ENCODE results near the gene NRXN3. TPM values are rescaled to one million over a fixed set of nuclear protein-coding genes. Genes with fewer than 3 reads are reported as not detected.

Gene NRXN3
- total and polyA plus RNA-seq, 4 donors = 0.07 to 1.2 (median 0.23) TPM

GRCh38 chr14:78721756-78722480, 551.7 kb downstream of the NRXN3 start:
- DNase-seq (ENCODE audit: low spot score) = no peak
- H3K4me3 ChIP-seq (ENCODE audit: low read depth in 1 of 3, low read length in 3 of 3) = no peak overlapping the region
- H3K27ac ChIP-seq (ENCODE audit: low read depth in 1 of 2, low read length in 2 of 2) = no peak overlapping the region
- H3K4me1 ChIP-seq (ENCODE audit: control insufficient read depth in 4 of 4, insufficient read depth in 4 of 4, low read length in 3 of 4) = no peaks in the 10 kb centered on the region
- H3K9me3 ChIP-seq (ENCODE audit: control insufficient read depth in 4 of 4, low read length in 3 of 4) = no peaks in the 10 kb centered on the region
- TF ChIP-seq HNF4G (IDR thresholded peaks at IDR 0.05) (no peak), YY1 (IDR thresholded peaks at IDR 0.05) (no peak), EGR1 (IDR thresholded peaks at IDR 0.05; ENCODE audit: low read depth in 2 of 2) (no peak), JUND (IDR thresholded peaks at IDR 0.05) (no peak), NR2F2 (IDR thresholded peaks at IDR 0.05) (no peak), SP1 (IDR thresholded peaks at IDR 0.05) (no peak), RAD21 (IDR thresholded peaks at IDR 0.05) (no peak), TAF1 (conservative IDR thresholded peaks at IDR 0.05) (no peak), FOXA1 (IDR thresholded peaks at IDR 0.05) (no peak), HNF4A (conservative IDR thresholded peaks at IDR 0.05) (no peak)
- TF ChIP-seq, protein P1, sequence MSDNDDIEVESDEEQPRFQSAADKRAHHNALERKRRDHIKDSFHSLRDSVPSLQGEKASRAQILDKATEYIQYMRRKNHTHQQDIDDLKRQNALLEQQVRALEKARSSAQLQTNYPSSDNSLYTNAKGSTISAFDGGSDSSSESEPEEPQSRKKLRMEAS (IDR thresholded peaks at IDR 0.05) = no peak
- TF ChIP-seq, protein P2, sequence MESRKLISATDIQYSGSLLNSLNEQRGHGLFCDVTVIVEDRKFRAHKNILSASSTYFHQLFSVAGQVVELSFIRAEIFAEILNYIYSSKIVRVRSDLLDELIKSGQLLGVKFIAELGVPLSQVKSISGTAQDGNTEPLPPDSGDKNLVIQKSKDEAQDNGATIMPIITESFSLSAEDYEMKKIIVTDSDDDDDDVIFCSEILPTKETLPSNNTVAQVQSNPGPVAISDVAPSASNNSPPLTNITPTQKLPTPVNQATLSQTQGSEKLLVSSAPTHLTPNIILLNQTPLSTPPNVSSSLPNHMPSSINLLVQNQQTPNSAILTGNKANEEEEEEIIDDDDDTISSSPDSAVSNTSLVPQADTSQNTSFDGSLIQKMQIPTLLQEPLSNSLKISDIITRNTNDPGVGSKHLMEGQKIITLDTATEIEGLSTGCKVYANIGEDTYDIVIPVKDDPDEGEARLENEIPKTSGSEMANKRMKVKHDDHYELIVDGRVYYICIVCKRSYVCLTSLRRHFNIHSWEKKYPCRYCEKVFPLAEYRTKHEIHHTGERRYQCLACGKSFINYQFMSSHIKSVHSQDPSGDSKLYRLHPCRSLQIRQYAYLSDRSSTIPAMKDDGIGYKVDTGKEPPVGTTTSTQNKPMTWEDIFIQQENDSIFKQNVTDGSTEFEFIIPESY (IDR thresholded peaks at IDR 0.05) = no peak
- 47% methylated on average over 6 of the region's 6 CpGs for WGBS
- no peaks in the 10 kb centered on the region for H3K36me3 ChIP-seq (ENCODE audit: control insufficient read depth in 4 of 4, insufficient read depth in 3 of 4, low read depth in 1 of 4, low read length in 3 of 4)
- H3K27me3 ChIP-seq (ENCODE audit: control insufficient read depth in 4 of 4, insufficient read depth in 4 of 4, low read length in 3 of 4) = peaks cover 0 to 3% (median 0%) of the 10 kb centered on the region in 4 donors
- no peak overlapping the region for H3K9ac ChIP-seq (ENCODE audit: low read depth in 1 of 2, low read length in 2 of 2)

- Histone ChIP-seq H3K9me3 (ENCODE audit: control insufficient read depth in 4 of 4, low read length in 3 of 4) (no peaks in the 10 kb centered on the region), H3K27me3 (ENCODE audit: control insufficient read depth in 4 of 4, insufficient read depth in 4 of 4, low read length in 3 of 4) (no peaks in the 10 kb centered on the region), H3K4me1 (ENCODE audit: control insufficient read depth in 4 of 4, insufficient read depth in 4 of 4, low read length in 3 of 4) (no peaks in the 10 kb centered on the region), H3K9ac (ENCODE audit: low read depth in 1 of 2, low read length in 2 of 2) (no peak overlapping the region), H3K36me3 (ENCODE audit: control insufficient read depth in 4 of 4, insufficient read depth in 3 of 4, low read depth in 1 of 4, low read length in 3 of 4) (no peaks in the 10 kb centered on the region), H3K27ac (ENCODE audit: low read depth in 1 of 2, low read length in 2 of 2) (no peak overlapping the region), H3K4me3 (ENCODE audit: low read depth in 1 of 3, low read length in 3 of 3) (no peak overlapping the region)
- WGBS = 12% methylated on average over 1 of the region's 1 CpG
- TF ChIP-seq RXRA (IDR thresholded peaks at IDR 0.05) (no peak), EGR1 (IDR thresholded peaks at IDR 0.05; ENCODE audit: low read depth in 2 of 2) (no peak), RAD21 (IDR thresholded peaks at IDR 0.05) (no peak), NR2F2 (IDR thresholded peaks at IDR 0.05) (no peak), GABPA (IDR thresholded peaks at IDR 0.05 in 1 of 2, conservative IDR thresholded peaks at IDR 0.05 in 1 of 2) (no peak), HNF4G (IDR thresholded peaks at IDR 0.05) (no peak), SP1 (IDR thresholded peaks at IDR 0.05) (no peak), TAF1 (conservative IDR thresholded peaks at IDR 0.05) (no peak), ATF3 (IDR thresholded peaks at IDR 0.05) (no peak), JUND (IDR thresholded peaks at IDR 0.05) (no peak), FOXA2 (IDR thresholded peaks at IDR 0.05) (no peak)
- no peak for DNase-seq (ENCODE audit: low spot score)
Observed at GRCh38 chr14:78725086-78725485, 554.9 kb downstream of the NRXN3 start.

- no peak overlapping the region for H3K4me3 ChIP-seq (ENCODE audit: low read depth in 1 of 3, low read length in 3 of 3)
- H3K9ac ChIP-seq (ENCODE audit: low read depth in 1 of 2, low read length in 2 of 2) = no peak overlapping the region
- no peaks in the 10 kb centered on the region for H3K9me3 ChIP-seq (ENCODE audit: control insufficient read depth in 4 of 4, low read length in 3 of 4)
- TF ChIP-seq RXRA (IDR thresholded peaks at IDR 0.05) (no peak), RAD21 (IDR thresholded peaks at IDR 0.05) (no peak), CTCF (IDR thresholded peaks at IDR 0.05; ENCODE audit: low read depth, low read length, missing input control) (no peak), GABPA (IDR thresholded peaks at IDR 0.05 in 1 of 2, conservative IDR thresholded peaks at IDR 0.05 in 1 of 2) (no peak), ATF3 (IDR thresholded peaks at IDR 0.05) (no peak)
- TF ChIP-seq, protein P1 (IDR thresholded peaks at IDR 0.05) = no peak
- no peak for DNase-seq (ENCODE audit: low spot score)
- no peak overlapping the region for H3K27ac ChIP-seq (ENCODE audit: low read depth in 1 of 2, low read length in 2 of 2)
- no peaks in the 10 kb centered on the region for H3K4me1 ChIP-seq (ENCODE audit: control insufficient read depth in 4 of 4, insufficient read depth in 4 of 4, low read length in 3 of 4)
- no peaks in the 10 kb centered on the region for H3K27me3 ChIP-seq (ENCODE audit: control insufficient read depth in 4 of 4, insufficient read depth in 4 of 4, low read length in 3 of 4)
- 28% methylated on average over 3 of the region's 3 CpGs for WGBS
- H3K36me3 ChIP-seq (ENCODE audit: control insufficient read depth in 4 of 4, insufficient read depth in 3 of 4, low read depth in 1 of 4, low read length in 3 of 4) = no peaks in the 10 kb centered on the region
Observed at GRCh38 chr14:78737116-78737515, 566.9 kb downstream of the NRXN3 start.
